Lung microvascular endothelial cell (primary cell): ENCODE results near the gene CHD9NB. TPM values are rescaled to one million over a fixed set of nuclear protein-coding genes. Genes with fewer than 3 reads are reported as not detected.
"Not testable (repeated sequence)": the region's sequence is repeated elsewhere in the genome, so short reads cannot be mapped to it uniquely, and the experiment has no call there.

ENCODE experiments used
- DNase-seq, 2 donors: peaks; one replicate each; pipeline versions ENCODE4 v3.0.0 to v3.0.0-alpha.2; 2010; ENCODE audit warnings: low read depth in 2 of 2
- total RNA-seq: library from RNA; depleted of rRNA; stranded (reverse); fragments of >200 nt; gene quantifications from 2 replicates; pipeline ENCODE4 v1.2.1, GENCODE V29; 2014

Gene CHD9NB
- total RNA-seq, 1 donor from 2014 or later, result under 0.01 TPM

GRCh38 chr16:53084141-53084541 is 31.4 kb upstream of the CHD9NB start:
- DNase-seq, result no peak

- peak in 1 of 2 donors; percentile 17 for DNase-seq
Measured at GRCh38 chr16:53083119-53083518, 30.4 kb upstream of the CHD9NB start.

DNA sequence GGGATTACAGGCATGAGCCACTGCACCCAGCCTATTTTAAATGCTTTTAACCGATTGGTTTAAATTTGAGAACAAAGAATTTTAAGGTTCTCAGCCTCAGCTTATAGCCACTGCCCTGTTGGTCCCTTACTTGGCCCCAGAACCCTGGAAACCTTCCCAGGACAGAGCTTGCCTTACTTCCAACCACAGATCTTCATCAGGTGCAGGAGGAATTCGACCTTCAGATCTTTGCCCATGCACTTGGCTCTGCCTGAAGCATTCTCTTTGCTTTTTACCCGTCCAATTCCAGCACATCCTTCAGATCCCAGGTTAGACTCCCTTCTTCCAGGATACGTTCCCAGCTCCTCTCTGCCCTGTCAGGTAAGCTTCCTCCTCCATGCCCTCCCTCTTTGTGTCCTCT is 29.8 kb upstream of the CHD9NB start:
- DNase-seq, result no peak

DNA sequence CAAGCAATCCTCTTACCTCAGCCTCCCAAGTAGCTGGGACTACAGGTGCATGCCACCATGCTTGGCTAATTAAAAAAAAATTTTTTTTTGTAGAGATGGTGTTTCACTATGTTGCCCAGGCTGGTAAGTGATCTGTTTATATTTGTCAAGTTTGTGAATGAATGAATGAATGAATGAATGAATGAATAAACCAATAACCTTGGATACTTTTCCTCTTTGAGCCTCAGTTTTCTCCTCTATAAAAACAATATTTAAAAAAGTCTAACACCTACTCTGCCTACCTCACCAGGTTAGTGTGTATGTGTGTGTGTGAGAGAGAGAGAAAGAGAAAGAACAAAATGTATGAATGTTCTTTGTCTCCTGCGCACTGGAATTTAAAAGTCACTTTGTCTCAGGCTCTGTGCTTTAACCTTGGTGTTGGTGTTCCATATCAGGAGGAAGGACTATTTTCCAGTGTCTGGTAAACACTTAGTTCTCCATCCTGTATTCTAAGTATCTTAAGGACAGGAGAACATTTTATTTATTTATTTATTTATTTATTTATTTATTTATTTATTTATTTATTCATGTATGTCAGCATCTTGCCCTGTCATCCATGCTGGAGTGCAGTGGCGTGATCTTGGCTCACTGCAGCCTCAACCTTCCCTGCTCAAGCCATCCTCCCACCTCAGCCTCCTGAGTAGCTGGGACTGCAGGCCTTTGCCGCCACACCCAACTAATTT is 29.1 kb upstream of the CHD9NB start:
- no peak for DNase-seq

- no peak for DNase-seq
Measured at GRCh38 chr16:53081032-53081424, 28.3 kb upstream of the CHD9NB start.

DNA sequence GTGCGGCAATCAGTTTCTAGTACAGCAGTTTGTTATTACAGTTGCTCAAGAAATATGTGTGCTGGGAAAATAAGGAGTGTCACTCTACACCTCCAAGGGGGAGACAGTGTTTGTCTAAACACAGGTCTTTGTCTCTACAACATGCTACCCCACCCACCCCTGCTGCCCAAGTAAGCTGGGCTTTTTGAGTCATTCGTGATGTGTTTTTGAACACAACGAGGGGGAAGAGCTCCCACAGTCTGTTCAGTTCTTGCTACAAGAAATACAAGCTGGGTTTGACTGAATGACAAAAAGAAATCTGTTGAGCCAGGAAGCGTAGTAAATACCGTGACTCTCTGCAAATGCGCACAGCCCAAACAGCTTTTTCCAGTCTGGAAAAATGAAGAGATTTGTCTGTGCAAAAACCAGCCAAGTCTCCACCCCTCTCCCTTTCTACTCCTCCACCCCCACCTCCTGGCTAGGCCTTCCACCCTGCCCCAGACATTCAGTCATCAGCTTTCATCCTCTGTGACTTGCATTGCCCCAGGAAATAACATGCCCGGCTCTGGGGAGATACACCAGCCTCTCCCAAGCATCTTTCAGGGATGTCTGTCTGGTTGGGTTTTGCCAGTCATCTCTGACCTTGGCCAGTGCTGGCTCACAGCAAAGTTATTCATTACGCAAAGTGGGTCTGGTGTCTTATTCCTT is 27.8 kb upstream of the CHD9NB start:
- peak; percentile 69 to 83 for DNase-seq

GRCh38 chr16:53078765-53079485 is 26.2 kb upstream of the CHD9NB start:
- no peak for DNase-seq

DNA sequence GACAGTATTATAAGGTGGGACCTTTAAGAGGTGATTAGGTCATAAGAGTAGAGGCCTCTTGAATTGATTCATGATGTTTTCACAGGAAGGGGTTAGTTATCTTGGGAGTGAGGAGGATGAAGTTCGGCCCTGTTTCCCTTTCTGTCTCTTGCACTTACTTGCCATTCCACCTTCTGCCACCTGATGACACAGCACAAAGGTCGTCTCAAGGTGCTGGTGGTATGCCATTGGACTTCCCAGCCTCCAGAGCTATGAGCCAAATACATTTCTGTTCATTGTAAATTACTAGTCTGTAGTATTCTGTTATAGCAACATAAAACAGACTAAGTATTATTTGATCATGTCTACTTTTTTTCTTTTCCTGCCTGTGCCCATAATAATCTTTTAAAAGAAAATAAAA is 25.6 kb upstream of the CHD9NB start:
- DNase-seq, result no peak

GRCh38 chr16:53075461-53075860 is 22.8 kb upstream of the CHD9NB start:
- DNase-seq, result not testable (repeated sequence)

GRCh38 chr16:53074296-53074695 is 21.6 kb upstream of the CHD9NB start:
- not testable (repeated sequence) for DNase-seq

- DNase-seq, result peak; percentile 15 to 24
Measured at GRCh38 chr16:53073022-53073421, 20.3 kb upstream of the CHD9NB start.

- peak; percentile 82 to 86 for DNase-seq
Measured at GRCh38 chr16:53071748-53072301, 19.1 kb upstream of the CHD9NB start.

DNA sequence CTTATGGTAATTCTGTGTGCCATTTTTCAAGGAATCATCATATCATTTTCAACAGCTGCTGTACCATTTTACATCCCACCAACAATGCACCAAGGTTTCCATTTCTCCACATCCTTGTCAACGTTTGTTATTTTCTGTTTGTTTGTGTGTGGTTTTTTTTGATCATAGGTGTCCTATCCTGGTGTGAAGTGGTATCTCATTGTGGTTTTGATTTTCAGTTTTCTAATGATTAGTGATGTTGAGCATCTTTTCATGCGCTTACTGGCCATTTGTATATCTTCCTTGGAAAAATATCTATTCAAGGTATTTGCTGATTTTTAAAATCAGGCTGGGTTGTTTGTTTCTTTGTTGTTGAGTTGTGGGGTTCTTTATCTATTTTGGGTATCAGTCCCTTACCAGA is 17.1 kb upstream of the CHD9NB start:
- no peak for DNase-seq

- no peak for DNase-seq
Measured at GRCh38 chr16:53068423-53068833, 15.7 kb upstream of the CHD9NB start.

GRCh38 chr16:53067675-53068074 is 15.0 kb upstream of the CHD9NB start:
- DNase-seq, result no peak

GRCh38 chr16:53065461-53066061 is 12.9 kb upstream of the CHD9NB start:
- no peak for DNase-seq

DNA sequence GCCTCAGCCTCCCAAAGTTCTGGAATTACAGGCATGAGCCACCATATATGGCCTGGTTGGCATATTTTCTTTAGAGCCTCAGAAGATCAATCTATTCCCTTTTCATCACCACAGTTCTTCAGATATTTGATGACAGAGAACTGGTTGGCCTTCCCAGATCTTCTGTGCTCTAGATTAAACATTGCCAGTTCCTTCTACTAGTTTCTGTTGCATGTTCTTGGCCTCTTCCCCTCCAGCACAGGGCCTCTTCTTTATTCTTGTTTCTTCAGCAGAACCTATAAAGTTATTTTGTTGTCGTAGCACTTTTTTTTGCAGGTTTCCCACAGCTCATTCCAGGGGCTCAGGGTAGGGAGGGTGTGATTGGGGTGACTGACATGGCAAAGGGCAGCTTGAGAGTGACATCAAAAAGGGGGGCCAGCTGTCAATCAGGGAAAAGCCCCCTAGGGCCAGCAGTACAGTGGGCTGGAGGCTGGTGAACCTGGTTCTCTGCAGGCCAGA is 11.4 kb upstream of the CHD9NB start:
- DNase-seq, result no peak

GRCh38 chr16:53061701-53062159 is 9.0 kb upstream of the CHD9NB start:
- no peak for DNase-seq

DNA sequence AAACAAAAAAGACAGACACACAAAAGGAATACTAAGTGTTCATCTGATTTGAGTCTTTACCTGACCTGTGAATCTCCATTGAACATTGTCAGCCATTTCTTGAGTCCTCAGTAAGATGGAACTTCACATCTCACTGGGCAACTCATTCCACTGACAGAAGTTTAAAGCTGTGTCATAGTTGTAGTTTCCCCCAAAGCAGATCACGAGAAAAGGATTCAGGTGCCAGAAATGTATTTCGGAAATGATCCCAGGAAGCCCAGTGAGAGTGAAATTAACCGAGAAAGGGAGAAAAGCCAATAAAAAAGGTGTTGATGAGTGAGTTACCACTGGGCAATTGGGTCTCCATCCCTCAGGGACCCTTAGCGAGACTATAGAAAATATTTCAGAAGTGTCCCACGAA is 8.6 kb upstream of the CHD9NB start:
- no peak for DNase-seq

GRCh38 chr16:53059672-53060071 is 7.0 kb upstream of the CHD9NB start:
- DNase-seq, result no peak

DNA sequence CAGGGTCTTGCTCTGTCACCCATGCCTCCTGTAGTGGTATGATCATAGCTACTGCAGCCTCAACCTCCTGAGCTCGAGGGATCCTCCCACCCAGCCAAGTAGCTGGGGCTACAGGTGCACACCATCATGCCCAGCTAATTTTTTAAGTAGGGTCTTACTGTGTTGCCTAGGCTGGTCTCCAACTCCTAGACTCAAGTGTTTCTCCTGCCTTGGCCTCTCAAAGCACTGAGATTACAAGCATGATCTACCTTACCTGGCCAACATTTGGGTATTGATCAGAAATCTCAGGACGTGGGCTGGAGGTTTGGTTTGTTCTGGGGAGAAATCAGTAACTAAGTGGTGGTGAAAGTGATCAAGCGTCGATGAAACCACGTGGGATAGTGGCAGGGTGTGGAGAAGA is 6.2 kb upstream of the CHD9NB start:
- DNase-seq, result no peak
